ENCODE results near the gene DGKG. TPM values are rescaled to one million over a fixed set of nuclear protein-coding genes. Genes with fewer than 3 reads are reported as not detected.

DGKG gene
- total RNA-seq, 6 experiments from 2014 or later, result 1.5 to 3.6 (median 2.0) TPM

- no peak overlapping the region for H3K27ac ChIP-seq
- H3K36me3 ChIP-seq, result no peaks in the 10 kb centered on the region
- no peaks in the 10 kb centered on the region for H3K4me1 ChIP-seq
- H3K9me3 ChIP-seq, result no peaks in the 10 kb centered on the region
- TF ChIP-seq, protein P1, sequence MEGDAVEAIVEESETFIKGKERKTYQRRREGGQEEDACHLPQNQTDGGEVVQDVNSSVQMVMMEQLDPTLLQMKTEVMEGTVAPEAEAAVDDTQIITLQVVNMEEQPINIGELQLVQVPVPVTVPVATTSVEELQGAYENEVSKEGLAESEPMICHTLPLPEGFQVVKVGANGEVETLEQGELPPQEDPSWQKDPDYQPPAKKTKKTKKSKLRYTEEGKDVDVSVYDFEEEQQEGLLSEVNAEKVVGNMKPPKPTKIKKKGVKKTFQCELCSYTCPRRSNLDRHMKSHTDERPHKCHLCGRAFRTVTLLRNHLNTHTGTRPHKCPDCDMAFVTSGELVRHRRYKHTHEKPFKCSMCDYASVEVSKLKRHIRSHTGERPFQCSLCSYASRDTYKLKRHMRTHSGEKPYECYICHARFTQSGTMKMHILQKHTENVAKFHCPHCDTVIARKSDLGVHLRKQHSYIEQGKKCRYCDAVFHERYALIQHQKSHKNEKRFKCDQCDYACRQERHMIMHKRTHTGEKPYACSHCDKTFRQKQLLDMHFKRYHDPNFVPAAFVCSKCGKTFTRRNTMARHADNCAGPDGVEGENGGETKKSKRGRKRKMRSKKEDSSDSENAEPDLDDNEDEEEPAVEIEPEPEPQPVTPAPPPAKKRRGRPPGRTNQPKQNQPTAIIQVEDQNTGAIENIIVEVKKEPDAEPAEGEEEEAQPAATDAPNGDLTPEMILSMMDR (IDR thresholded peaks at IDR 0.05), result no peak
- TF ChIP-seq POLR2A (IDR thresholded peaks at IDR 0.05), result no peak
- no peaks in the 10 kb centered on the region for H3K27me3 ChIP-seq
- DNase-seq (no peak), ATAC-seq (peak; percentile 42 to 80 (median 55))
- no peak overlapping the region for H3K4me3 ChIP-seq
- intact Hi-C loops (cut with DNase I), result no loop called here
- 76% methylated on average over 4 of the region's 6 CpGs for WGBS (ENCODE audit: insufficient coverage, low coverage, low lambda C conversion rate, missing lambda C conversion rate)
Measured at GRCh38 chr3:186162221-186162620, 199.8 kb downstream of the DGKG start.

- ATAC-seq, result no peak
- no peak overlapping the region for H3K4me3 ChIP-seq
- TF ChIP-seq, protein P1 (IDR thresholded peaks at IDR 0.05), result no peak
- no peak for TF ChIP-seq POLR2A (IDR thresholded peaks at IDR 0.05)
- H3K4me1 ChIP-seq, result no peaks in the 10 kb centered on the region
- no peaks in the 10 kb centered on the region for H3K36me3 ChIP-seq
- intact Hi-C loops (cut with DNase I), result no loop called here
- H3K27ac ChIP-seq, result no peak overlapping the region
- no peak for DNase-seq
- H3K9me3 ChIP-seq, result no peaks in the 10 kb centered on the region
- H3K27me3 ChIP-seq, result no peaks in the 10 kb centered on the region
- WGBS (ENCODE audit: insufficient coverage, low coverage, low lambda C conversion rate, missing lambda C conversion rate), result 73% methylated on average over 12 of the region's 12 CpGs
Measured at GRCh38 chr3:186160691-186161243, 201.3 kb downstream of the DGKG start.

DNA sequence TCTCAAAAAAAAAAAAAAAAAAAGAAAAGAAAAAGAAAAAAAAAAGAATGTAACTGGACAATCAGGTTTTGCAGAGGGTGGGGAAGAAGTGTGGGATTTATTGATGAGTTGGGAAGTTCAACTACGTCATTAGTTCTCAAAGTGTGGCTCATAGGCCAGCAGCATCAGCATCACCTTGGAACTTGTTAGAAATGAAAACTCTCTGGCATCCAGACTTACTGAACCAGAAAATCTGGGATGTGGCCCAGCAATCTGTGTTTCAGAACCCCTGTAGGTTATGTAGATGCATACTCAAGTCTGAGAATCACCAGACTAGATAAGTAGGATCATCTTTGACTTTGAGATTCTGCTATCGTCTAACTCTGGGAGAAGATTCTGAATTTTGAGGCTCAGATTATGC, 207.4 kb downstream of the DGKG start:
- intact Hi-C loops (cut with DNase I), result no loop called here
- no peak overlapping the region for H3K27ac ChIP-seq
- H3K9me3 ChIP-seq, result no peaks in the 10 kb centered on the region
- no peaks in the 10 kb centered on the region for H3K27me3 ChIP-seq
- 88% methylated on average over 2 of the region's 2 CpGs for WGBS (ENCODE audit: insufficient coverage, low coverage, low lambda C conversion rate, missing lambda C conversion rate)
- H3K4me3 ChIP-seq, result no peak overlapping the region
- ATAC-seq (no peak), DNase-seq (no peak)
- no peak for TF ChIP-seq POLR2A (IDR thresholded peaks at IDR 0.05)
- TF ChIP-seq, protein P1 (IDR thresholded peaks at IDR 0.05), result no peak
- H3K4me1 ChIP-seq, result no peaks in the 10 kb centered on the region
- no peaks in the 10 kb centered on the region for H3K36me3 ChIP-seq

DNA sequence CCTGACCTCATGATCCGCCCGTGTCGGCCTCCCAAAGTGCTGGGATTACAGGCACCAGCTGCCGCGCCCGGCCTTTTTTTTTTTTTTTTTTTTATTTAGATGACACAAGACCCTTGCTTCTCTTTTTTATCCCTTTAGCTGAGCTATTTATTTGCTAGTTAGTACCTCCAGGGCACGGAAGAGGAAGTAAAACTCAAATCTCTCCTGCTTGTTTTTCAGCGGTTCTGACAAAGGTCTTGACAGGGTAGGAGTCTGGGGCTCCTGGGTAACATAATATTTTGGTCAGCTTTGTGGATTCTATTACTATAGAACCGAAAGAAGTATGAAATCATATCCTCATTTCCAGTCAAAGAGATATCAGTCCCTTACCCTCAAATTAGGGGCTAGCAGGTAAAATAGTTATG, 209.1 kb downstream of the DGKG start:
- WGBS (ENCODE audit: insufficient coverage, low coverage, low lambda C conversion rate, missing lambda C conversion rate), result 45% methylated on average over 4 of the region's 9 CpGs
- H3K27ac ChIP-seq, result no peak overlapping the region
- intact Hi-C loops (cut with DNase I), result no loop called here

More for the DNA sequence above, 209.1 kb downstream of the DGKG start:
- peak in 3 of 4 donors; percentile 48 to 58 (median 55) for ATAC-seq
- DNase-seq, result no peak
- H3K27me3 ChIP-seq, result no peaks in the 10 kb centered on the region
- no peaks in the 10 kb centered on the region for H3K4me1 ChIP-seq
- no peaks in the 10 kb centered on the region for H3K9me3 ChIP-seq
- TF ChIP-seq, protein P1 (IDR thresholded peaks at IDR 0.05), result no peak
- TF ChIP-seq POLR2A (IDR thresholded peaks at IDR 0.05), result no peak
- H3K36me3 ChIP-seq, result no peaks in the 10 kb centered on the region
- H3K4me3 ChIP-seq, result no peak overlapping the region

Measured in right lobe of liver (tissue), 6 donors.